DMS153 treated with DMSO at 0.1 percent for 48 hours (cell line): ENCODE results near the gene FMN2.

Experiments used
- DNase-seq: peaks from one replicate; lab custom pipeline; 2025; ENCODE audit not compliant: unreplicated experiment; lab: John Stamatoyannopoulos, UW

Gene FMN2

DNA sequence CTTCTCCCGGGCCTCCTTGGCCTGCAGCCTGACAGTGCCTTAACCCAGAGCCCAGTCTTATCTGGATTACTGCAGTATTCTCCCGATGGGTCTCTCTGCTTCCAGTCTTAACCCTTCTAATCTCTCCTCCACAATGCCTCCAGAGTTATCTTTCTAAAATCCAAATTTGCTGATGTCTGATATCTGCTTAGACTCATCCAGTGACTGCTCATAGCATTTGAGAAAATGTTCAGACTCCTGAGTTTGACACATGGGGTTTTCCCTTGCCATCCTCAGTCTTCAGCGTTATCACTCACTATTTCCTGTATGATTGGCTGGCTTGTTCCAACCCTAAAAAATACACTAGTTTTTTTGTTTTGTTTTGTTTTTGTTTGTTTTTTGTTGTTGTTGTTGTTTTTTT, 102.0 kb downstream of the FMN2 start:
- DNase-seq: no peak

DNA sequence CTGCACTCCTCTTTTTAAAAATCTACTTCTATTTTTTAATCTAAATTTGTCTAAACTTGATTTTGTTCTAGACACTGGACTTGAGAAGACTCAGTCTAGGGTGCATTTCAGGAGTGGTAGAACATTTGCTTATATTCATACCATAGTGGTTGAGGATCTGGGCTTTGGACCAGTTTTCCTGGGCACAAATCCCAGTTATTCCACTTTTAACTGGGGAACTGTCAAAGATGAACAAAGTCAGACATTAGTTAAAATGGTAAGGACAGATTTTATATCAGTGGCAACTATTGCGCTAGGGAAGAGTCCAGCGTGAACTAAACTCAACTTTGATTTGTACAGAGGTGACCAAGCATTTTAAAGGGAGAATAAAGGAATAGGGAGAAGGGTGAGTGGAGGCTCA, 102.4 kb downstream of the FMN2 start:
- no peak for DNase-seq

DNA sequence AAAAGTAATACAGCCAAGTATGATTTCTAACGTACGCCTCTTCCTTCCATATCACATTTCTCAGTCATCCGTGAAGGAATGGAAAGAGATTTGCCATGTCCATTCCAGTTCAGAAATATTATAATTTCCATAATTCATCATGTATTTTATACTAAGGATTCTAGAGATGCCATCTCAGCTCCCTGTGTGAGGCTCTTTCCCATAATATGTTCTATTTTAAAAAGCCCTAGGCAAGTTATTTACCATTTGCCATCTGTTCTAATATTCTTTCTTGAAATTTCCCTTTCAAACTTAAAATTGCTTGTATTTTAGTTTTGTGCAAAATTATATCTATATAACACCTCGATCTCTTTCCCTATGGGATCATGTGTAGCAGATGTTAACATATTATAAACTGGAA, 106.7 kb downstream of the FMN2 start:
- DNase-seq: no peak

- no peak for DNase-seq
Observed at GRCh38 chr1:240199758-240200645, 108.3 kb downstream of the FMN2 start.

GRCh38 chr1:240201931-240202330, 110.2 kb downstream of the FMN2 start:
- DNase-seq: no peak

DNA sequence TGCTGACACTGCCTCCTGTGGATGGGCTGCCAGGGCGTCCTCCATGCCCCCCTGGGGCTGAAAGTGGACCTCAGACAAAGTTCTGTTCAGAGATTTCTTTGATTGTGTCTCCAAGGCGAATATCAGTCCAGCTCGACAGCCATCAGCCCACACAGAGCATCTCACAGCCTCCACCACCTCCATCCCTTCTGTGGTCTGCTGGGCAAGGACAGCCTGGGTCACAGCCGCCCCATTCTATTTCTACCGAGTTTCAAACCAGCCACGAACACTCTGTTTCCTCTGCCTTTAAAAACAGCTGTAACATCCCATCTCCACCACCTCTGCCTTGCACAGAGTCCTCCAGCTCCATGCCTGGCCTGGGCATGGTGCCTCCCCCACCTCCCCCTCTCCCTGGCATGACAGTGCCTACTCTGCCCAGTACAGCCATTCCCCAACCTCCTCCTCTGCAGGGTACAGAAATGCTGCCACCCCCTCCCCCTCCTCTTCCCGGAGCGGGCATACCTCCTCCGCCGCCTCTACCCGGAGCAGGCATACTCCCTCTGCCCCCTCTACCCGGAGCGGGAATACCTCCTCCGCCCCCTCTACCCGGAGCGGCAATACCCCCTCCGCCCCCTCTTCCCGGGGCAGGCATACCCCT, 115.5 kb downstream of the FMN2 start:
- DNase-seq: no peak

DNA sequence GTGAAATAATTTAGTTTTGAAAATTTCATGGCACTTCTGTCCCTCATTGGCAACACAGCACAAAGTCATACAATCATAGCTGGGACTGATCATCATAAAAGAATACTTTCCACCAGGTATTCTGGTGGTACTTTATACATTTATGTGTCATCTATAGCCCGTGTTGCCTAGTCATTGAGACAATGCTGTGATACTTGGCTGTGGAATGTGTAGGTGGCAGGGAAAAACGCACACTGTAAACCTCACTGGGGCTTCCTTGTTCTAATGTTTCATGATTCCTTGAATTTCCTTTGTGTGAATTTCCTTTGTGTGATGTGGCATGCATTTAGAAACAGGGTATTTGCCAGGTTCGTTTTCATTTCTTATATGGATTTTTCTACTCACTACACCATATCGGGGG, 118.3 kb downstream of the FMN2 start:
- no peak for DNase-seq

DNA sequence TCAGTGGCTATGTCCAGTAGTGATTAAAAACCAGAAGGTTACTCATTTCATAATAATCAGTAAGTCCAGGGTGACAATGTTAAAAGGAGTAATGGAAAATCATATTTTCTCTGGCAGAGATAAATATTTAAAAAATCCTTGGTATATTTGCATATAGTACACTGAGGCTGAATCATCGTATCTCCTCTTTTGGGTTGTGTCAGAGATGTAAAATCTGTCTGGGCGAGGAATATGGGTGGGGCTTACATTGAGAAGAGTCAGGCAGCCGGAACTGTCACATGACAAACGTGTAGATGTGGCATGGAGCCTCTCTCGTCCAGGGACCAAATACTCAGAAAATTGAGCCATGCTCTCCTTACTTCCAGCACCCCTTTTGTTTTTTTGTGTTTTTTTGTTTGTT, 120.9 kb downstream of the FMN2 start:
- no peak for DNase-seq

GRCh38 chr1:240217403-240217802, 125.7 kb downstream of the FMN2 start:
- no peak for DNase-seq

- DNase-seq: no peak
Observed at GRCh38 chr1:240219104-240219503, 127.4 kb downstream of the FMN2 start.

DNA sequence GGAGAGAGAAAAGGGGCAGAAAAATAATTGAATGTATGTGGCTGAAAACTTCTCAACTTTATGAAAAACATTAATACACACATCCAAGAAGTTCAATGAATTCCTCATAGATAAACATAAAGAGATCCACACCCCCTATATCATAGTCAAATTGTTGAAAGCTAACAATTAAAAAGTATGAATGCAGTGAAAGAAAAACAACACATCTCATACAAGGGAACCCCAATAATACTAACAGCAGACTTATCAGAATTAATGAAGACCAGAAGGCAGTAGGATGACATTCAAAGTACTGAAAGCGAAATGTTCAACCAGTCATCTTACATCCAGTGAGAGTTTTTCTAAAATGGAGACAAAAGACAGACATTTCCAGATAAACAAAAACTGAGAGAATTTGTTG, 134.4 kb downstream of the FMN2 start:
- no peak for DNase-seq

DNA sequence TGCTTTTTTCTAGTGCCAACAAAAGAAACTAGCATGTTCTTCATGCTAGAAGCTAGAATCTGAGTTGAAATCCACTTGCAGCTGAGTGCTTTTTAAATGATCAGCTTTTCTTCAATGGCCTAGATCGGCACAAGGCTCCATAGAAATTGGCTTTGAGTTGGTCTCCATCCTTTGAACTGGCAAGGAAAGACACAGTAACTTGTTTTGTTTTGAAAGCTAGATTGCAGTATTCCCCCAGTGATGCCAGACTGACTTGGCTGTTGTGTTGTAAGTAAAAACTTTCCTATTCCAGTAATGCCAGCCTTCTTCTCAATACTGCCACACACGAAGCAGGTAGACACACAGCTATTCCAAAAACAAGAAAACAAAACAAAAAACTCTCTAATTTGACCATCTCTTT, 139.1 kb downstream of the FMN2 start:
- no peak for DNase-seq

- DNase-seq: no peak
Observed at GRCh38 chr1:240232530-240232929, 140.8 kb downstream of the FMN2 start.

DNA sequence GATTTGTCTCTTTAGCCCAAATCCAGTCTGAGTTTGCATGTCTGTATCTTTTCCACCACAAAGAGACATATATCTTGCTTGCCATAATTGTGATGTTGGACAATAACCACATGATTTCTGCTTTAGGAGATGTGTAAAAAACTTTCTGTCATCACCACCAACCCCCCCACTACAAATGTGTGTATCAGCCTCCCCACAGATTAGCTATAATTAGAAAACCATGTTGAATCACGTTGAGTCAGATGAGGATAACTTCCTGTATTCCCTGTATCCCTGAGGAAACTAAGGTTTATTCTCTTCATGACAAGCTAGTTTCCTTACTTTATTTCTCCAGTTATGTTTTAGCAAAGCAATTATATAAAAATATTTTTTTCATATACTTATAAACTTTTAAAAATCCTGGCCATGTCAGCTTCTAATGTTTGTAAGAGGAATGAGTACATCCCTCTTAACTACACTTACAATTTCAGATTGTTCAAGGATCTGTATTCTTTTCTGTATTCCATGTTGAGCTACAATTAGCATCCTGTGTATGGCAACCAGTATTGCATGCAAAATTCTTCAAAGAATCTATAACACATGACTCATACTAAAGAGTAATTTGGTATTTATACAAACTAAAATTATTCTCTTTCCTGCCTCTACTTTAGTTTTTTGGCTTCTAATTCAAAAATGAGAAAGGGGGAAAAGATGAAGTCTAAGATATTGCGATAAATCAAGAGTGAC, 143.0 kb downstream of the FMN2 start:
- DNase-seq: no peak

DNA sequence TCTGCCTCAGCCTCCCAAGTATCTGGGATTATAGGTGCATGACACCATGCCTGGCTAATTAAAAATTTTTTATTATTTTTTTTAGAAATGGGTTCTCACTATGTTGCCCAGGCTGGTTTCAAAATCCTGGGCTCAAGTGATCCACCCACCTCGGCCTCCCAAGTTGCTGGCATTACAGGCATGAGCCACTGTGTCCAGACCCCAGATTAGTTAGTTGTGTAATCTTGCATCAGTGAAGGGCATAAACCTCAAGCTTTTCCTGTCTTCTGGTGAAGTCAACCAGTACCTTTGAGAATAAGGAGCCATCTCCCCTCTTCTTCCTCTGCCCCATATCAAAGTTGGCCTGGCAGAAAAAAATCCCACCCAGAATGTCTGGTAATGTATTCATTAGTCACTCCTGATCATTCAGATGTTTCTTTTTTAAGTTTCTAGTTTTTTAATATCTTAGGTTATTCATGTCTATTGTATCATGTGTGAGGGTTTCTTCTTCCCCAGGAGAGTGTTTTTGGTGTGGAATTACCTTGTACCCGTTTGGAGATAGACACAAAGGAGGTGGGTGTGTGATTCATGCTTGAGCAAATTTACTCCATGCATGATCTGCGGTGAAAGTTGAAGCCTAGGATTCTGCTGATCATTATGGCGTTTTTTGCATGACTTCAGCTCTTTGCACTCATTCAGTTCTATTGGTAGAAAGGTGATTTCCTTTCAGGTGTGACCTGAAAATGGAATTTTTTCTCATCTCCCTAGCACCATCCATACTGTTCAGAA, 144.0 kb downstream of the FMN2 start:
- DNase-seq: no peak

GRCh38 chr1:240237305-240237721, 145.6 kb downstream of the FMN2 start:
- no peak for DNase-seq

GRCh38 chr1:240239309-240239708, 147.6 kb downstream of the FMN2 start:
- no peak for DNase-seq

DNA sequence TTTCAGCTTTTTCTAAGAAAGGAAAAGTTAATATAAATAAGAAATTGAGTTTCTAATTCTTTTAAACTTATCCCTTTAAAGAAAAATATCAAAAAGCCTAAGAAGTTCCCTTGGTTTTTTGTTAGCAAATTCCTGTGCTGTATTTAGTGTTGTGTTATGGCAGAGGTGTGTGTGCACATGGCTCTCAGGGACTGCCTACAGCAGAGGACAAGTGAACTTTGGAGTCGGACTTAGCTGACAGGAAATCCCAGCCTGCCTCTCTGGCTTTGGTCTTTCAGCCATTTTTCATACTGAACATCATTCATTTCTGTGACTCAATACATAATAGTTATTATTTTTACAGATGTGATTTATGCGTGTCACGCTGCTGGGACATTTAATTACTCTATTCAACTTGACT, 149.6 kb downstream of the FMN2 start:
- DNase-seq: no peak

GRCh38 chr1:240242601-240243144, 151.0 kb downstream of the FMN2 start:
- DNase-seq: no peak

GRCh38 chr1:240244968-240245628, 153.4 kb downstream of the FMN2 start:
- no peak for DNase-seq
